Thoracic aorta (tissue), 2 donors: ENCODE measurements around the gene STX1B. TPM values are rescaled to one million over a fixed set of nuclear protein-coding genes. Genes with fewer than 3 reads are reported as not detected.

Source experiments
- ATAC-seq: fragments of 150-250 bp; one replicate; pipeline ENCODE4 v1.8.0; 2017; ENCODE audit warnings: low read depth; ENCODE audit not compliant: insufficient number of reproducible peaks, low FRiP score
- DNase-seq: peaks from one replicate; pipeline ENCODE4 v3.0.0-alpha.2; 2020; ENCODE audit warnings: low spot score
- H3K27ac ChIP-seq, 2 donors: fragments of 200-600 bp; sonication (generic); 1 replicate in 1 of 2; 2 replicates in 1 of 2; pipeline ENCODE4 v1.5.1; 2016; ENCODE audit warnings: mild to moderate bottlenecking in 2 of 2, moderate library complexity in 2 of 2
- H3K27me3 ChIP-seq: fragments of 200-600 bp; sonication (generic); replicated peaks from 2 replicates; pipeline ENCODE4 v1.6.0; 2016; ENCODE audit warnings: mild to moderate bottlenecking; ENCODE audit not compliant: insufficient read depth
- H3K36me3 ChIP-seq: fragments of 200-600 bp; sonication (generic); one replicate; pipeline ENCODE4 v1.5.1; 2016
- H3K4me1 ChIP-seq, 2 donors: fragments of 200-600 bp; sonication (generic); 1 replicate in 1 of 2; 2 replicates in 1 of 2; pipeline versions ENCODE4 v1.5.1 to v1.6.0; 2016; ENCODE audit warnings: low read depth in 2 of 2, mild to moderate bottlenecking in 1 of 2; ENCODE audit not compliant: control insufficient read depth in 1 of 2
- H3K4me3 ChIP-seq: fragments of 200-600 bp; sonication (generic); 2 replicates; pipeline ENCODE4 v1.5.1; 2016; ENCODE audit warnings: mild to moderate bottlenecking
- H3K9me3 ChIP-seq: fragments of 200-600 bp; sonication (generic); 2 replicates; pipeline ENCODE4 v1.5.1; 2016
- total RNA-seq, 2 donors: library from RNA; depleted of rRNA; stranded (reverse); fragments of >200 nt; gene quantifications; one replicate each; pipeline versions ENCODE4 v1.1.0 to v1.2.3, GENCODE V29; 2016
- TF ChIP-seq, protein P1 (sequence below): fragments of 200-600 bp; sonication (generic); IDR thresholded peaks from one replicate; pipeline ENCODE4 v1.5.1; 2019; ENCODE audit warnings: antibody characterized with exemption

Gene STX1B
- total RNA-seq, 2 donors from 2014 or later, result 0.68 to 1.6 TPM

- H3K4me1 ChIP-seq, result peaks cover 24 to 58% of the 10 kb centered on the region in 2 donors
- no peak for ATAC-seq
Measured at GRCh38 chr16:30954993-30955392, 55.4 kb downstream of the STX1B start.

DNA sequence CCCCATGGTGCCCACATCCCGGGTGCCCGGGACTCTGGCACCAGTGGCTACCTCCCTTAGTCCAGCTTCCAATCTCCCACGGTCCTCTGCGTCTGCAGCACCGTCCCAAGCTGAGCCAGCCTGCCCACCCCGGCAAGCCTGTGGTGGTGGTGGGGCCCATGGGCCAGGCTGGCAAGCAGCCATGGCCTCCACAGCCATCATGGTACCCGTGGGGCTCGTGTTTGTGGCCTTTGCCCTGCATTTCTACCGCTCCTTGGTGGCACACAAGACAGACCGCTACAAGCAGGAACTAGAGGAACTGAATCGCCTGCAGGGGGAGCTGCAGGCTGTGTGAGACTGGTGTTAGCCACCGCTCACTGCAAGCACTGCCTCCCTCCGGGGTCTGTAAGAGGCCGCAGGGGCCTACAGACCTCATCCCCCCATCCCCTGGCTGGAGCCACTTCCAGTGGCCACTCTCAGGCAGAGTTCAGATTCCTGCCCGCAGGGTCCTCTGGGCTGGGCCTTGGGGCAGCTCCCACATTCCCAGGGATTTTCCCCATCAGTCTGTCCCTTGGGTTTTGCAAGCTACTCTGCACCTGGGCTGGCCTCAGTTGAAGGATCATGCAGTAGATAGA is 56.8 kb downstream of the STX1B start:
- Histone ChIP-seq H3K4me1 (peaks cover 25 to 50% of the 10 kb centered on the region in 2 donors), H3K36me3 (no peaks in the 10 kb centered on the region), H3K27ac (peak overlapping the region in 1 of 2 donors; percentile 20), H3K4me3 (no peak overlapping the region), H3K9me3 (no peaks in the 10 kb centered on the region), H3K27me3 (no peaks in the 10 kb centered on the region)
- DNase-seq (no peak), ATAC-seq (no peak)
- TF ChIP-seq, protein P1, sequence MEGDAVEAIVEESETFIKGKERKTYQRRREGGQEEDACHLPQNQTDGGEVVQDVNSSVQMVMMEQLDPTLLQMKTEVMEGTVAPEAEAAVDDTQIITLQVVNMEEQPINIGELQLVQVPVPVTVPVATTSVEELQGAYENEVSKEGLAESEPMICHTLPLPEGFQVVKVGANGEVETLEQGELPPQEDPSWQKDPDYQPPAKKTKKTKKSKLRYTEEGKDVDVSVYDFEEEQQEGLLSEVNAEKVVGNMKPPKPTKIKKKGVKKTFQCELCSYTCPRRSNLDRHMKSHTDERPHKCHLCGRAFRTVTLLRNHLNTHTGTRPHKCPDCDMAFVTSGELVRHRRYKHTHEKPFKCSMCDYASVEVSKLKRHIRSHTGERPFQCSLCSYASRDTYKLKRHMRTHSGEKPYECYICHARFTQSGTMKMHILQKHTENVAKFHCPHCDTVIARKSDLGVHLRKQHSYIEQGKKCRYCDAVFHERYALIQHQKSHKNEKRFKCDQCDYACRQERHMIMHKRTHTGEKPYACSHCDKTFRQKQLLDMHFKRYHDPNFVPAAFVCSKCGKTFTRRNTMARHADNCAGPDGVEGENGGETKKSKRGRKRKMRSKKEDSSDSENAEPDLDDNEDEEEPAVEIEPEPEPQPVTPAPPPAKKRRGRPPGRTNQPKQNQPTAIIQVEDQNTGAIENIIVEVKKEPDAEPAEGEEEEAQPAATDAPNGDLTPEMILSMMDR, result peak; percentile 60

More at GRCh38 chr16:30954993-30955392, 55.4 kb downstream of the STX1B start:
- Histone ChIP-seq H3K9me3 (no peaks in the 10 kb centered on the region), H3K27me3 (no peaks in the 10 kb centered on the region), H3K27ac (no peak overlapping the region), H3K4me3 (no peak overlapping the region), H3K36me3 (peaks cover 5% of the 10 kb centered on the region)
- no peak for DNase-seq
- TF ChIP-seq, protein P1, result no peak

DNA sequence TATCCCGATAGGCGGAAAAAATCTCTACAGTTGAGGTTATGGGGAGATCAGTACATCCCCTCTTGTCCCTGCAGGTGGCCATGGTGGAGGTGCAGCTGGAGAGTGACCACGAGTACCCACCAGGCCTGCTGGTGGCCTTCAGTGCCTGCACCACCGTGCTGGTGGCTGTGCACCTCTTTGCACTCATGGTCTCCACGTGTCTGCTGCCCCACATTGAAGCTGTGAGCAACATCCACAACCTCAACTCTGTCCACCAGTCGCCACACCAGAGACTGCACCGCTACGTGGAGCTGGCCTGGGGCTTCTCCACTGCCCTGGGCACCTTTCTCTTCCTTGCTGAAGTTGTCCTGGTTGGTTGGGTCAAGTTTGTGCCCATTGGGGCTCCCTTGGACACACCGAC is 57.3 kb downstream of the STX1B start:
- ATAC-seq (no peak), DNase-seq (no peak)
- Histone ChIP-seq H3K36me3 (no peaks in the 10 kb centered on the region), H3K4me1 (peaks cover 25 to 48% of the 10 kb centered on the region in 2 donors), H3K27me3 (no peaks in the 10 kb centered on the region), H3K27ac (peak overlapping the region in 1 of 2 donors; percentile 20), H3K4me3 (no peak overlapping the region), H3K9me3 (no peaks in the 10 kb centered on the region)
- TF ChIP-seq, protein P1, result no peak

DNA sequence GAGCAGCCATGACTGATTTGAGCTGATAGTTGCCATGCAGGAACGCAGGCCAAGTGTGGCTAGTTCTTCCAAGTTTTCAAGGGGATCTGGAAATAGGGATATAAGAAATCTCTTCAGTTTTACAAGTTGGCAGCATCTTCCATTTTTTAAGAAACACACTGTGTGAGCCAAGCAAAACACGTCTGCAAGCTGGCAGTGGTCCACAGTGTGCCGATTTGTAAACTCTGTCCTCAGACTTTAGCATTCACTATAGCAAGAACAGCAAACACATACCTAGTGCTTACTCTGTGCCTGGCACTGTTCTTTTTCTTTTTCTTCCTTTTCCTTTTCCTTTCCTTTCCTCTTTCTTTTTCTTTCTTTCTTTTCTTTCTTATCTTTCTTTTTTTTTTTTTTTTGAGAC is 58.7 kb downstream of the STX1B start:
- peaks cover 25 to 49% of the 10 kb centered on the region in 2 donors for H3K4me1 ChIP-seq
- no peaks in the 10 kb centered on the region for H3K9me3 ChIP-seq
- H3K27me3 ChIP-seq, result no peaks in the 10 kb centered on the region
- TF ChIP-seq, protein P1, result no peak
- DNase-seq (no peak), ATAC-seq (peak; percentile 52)
- no peaks in the 10 kb centered on the region for H3K36me3 ChIP-seq
- H3K4me3 ChIP-seq, result peak overlapping the region; percentile 6
- peak overlapping the region; percentile 89 to 97 for H3K27ac ChIP-seq

- H3K4me1 ChIP-seq, result peaks cover 25 to 46% of the 10 kb centered on the region in 2 donors
Measured at GRCh38 chr16:30951193-30951592, 59.2 kb downstream of the STX1B start.

More at GRCh38 chr16:30951193-30951592, 59.2 kb downstream of the STX1B start:
- ATAC-seq (no peak), DNase-seq (no peak)
- Histone ChIP-seq H3K36me3 (no peaks in the 10 kb centered on the region), H3K27ac (peak overlapping the region; percentile 89 to 97), H3K4me3 (no peak overlapping the region), H3K9me3 (no peaks in the 10 kb centered on the region), H3K27me3 (no peaks in the 10 kb centered on the region)
- TF ChIP-seq, protein P1, result no peak
